Activated CD4-positive, alpha-beta T cell treated with anti-CD3 and anti-CD28 coated beads for 1 hour (primary cell): Measurements from ENCODE around the gene PDZD2.

Experiments
- DNase-seq: peaks from one replicate; pipeline ENCODE4 v3.0.0-alpha.2; 2020

PDZD2 gene

DNA sequence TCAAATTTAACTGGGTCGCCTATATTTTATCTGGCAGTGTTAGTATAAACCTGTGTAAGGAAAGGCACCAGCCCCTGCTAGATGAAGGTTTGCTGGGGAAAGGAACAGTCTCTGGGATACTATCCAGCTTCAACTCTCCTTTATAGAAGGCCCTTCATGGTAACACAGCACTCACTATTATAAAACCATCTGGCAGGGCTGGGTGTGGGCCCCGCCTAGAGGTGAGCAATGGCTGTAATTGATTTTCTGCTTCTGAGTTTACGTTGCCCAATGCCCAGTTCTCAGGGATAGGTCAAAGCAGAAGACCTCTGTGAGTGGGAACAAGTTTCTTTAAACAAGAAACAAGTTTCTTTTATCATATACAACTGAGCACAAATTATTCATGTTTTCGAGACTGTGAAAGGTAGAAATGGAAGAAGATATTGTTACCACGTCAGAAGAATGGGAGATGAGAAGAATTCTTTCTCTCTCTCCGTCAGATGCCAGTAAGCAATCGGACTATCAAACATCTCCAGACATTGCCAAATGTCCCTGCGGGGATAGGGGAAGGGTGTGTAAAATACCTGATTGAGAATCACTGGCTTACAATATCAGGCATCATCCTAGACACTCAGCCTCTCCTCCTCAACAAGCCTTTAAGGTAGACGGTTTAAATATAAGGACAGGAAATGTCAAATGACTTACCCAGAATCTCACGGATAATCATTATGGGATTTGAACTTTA is 205.9 kb downstream of the PDZD2 start:
- no peak for DNase-seq

- no peak for DNase-seq
These were observed 206.4 kb downstream of the PDZD2 start for GRCh38 chr5:31845361-31845760.

- no peak for DNase-seq
These were observed 208.0 kb downstream of the PDZD2 start for GRCh38 chr5:31846934-31847333.

DNA sequence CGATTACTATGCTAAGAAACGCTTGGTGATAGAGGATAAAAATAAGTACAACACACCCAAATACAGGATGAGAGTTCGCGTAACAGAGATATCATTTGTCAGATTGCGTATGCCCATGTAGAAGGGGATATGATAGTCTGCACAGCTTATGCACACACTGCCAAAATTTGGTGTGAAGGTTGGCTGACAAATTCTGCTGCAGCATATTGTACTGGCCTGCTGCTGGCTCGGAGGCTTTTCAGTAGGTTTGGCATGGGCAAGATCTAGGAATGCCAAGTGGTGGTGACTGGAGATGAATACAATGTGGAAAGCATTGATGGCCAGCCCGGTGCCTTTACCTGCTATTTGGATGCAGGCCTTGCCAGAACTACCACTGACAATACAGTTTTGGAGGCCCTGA is 208.4 kb downstream of the PDZD2 start:
- DNase-seq: no peak

- no peak for DNase-seq
These were observed 212.2 kb downstream of the PDZD2 start for GRCh38 chr5:31850981-31851689.

- no peak for DNase-seq
These were observed 214.6 kb downstream of the PDZD2 start for GRCh38 chr5:31853398-31854135.

GRCh38 chr5:31854181-31855133 is 215.5 kb downstream of the PDZD2 start:
- no peak for DNase-seq

DNA sequence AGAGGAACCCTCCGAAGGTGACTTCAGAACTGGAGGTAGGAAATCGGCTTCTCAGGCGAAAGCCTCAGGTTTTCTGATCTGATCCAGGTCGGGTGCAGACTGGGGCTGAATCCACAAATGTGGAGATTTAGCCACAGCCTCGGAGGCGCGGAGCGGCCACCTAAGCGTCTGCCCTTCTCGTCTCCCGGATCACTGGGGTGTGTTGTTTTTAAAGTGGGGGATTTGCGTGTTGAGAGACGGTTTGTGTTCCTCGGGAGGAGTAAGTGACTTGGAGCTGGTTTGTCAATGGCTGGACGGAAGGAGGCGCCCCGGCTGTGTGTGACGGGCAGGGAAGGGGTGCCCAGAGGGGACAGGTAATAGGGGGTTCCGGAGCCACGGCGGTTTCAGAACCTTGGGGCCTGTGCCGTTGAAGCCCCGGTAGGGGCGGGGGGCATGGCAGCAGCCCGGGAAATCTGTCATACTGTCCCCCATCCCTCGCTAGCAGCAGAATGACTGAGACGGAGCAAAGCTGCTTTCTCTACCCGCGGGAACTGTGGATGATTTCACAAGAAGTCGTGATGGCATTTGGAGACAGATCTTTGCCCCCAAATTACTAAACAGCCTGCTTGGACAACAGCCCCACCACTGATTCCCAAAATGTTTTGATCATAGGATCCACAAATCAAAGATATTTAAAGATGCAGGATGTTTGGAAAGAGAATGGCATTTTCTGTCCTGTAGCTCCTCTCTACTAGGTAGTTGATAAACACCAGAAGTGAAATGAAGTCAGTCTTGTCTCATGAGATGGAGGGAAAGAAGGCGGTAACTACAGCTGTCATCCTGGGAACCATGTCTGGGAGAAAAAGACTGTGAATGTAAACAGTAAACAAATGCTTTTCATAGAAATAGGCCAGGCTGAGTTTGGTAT is 216.5 kb downstream of the PDZD2 start:
- DNase-seq: peak; percentile 19

- no peak for DNase-seq
These were observed 220.2 kb downstream of the PDZD2 start for GRCh38 chr5:31859096-31859495.

DNA sequence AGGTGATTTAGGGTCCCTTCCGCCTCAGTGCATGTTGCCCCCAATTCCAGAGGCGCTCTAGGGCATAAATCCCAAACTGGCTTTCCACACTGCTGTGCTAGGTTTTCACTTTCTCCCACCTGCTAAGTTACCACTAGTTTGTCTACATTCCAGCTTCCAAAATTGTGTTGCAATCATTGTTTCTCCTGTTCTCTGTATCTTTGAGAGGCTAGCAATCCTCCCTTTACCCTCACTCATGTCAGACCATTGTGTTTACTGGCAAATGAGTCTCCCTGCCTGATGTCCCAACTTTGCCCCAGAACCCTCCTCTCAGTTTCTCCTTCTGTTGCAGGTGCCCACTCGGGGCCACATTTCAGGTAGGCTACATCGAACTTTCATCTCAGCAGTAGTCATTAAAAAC is 221.3 kb downstream of the PDZD2 start:
- no peak for DNase-seq

DNA sequence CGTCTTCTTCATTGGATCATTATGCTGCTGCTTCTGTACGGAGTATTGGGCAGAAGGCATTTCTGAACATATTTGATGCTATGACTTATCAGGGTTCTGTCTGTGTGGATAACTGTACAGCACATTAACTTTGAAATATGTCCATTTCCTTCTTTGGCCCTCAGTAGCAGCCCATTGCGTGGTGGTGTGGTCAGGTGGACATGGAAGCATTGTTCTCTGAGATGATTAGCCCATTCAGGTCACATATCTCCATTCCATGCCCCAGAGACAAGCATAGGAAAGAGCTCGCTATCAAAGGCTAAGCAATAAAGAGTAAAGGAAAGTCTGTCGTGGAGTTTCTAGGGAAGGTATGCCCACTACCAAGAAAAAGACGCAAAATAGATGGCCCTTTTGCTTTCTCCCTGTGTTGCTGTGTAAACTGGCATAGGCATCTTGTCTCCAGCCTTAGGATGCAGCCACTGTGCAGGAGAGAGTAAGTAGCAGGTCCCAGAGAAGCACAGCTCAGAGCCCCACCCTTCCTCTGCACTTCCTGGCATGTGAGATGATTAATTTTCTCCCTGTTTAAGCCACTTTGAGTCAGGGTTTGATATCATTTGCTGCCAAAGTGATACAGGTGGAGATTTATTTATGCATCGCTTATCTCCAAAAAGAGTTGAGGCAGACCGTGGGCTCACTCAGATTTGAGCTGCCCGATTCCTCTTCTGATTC is 221.9 kb downstream of the PDZD2 start:
- no peak for DNase-seq

DNA sequence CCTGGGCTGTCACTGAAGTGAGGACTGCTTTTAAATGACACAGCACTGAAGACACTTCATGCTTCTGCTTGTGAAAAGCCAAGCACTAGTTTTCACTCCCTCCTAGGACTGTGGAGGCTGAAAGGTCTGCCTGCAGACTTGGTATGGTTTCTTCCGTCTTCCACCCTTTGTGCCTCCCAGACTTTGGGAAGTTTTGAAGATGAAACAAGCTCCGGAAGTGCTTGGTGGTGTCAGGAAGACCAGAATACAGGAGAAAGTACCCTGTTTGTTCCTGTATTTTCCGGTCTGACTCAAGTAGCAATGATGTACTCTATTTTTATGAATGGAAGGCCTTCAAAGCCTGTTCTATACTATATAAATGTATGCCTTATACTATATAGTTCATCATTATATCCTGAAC is 222.7 kb downstream of the PDZD2 start:
- DNase-seq: no peak

DNA sequence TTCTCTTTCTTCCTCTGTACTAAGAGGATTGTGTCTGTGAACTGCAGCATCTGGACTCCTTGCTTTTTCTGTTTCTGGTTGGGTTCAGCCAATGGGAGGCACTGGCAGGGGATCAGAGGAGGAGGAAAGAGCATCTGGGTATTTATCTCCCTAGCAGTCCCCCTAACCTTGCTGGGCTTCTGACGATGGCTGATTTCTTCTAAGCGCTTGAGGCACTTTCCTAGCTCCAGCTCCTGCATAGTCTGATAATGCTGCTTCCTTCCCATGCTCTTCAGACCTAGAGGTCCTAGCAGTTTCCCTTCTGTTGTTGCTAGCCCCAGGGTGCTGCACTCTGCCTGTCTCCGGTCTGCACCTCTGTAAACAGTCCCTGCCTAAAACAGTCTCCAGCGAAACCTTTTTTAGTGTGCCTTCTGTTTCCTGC is 225.1 kb downstream of the PDZD2 start:
- DNase-seq: no peak

- no peak for DNase-seq
These were observed 227.2 kb downstream of the PDZD2 start for GRCh38 chr5:31866166-31866565.

DNA sequence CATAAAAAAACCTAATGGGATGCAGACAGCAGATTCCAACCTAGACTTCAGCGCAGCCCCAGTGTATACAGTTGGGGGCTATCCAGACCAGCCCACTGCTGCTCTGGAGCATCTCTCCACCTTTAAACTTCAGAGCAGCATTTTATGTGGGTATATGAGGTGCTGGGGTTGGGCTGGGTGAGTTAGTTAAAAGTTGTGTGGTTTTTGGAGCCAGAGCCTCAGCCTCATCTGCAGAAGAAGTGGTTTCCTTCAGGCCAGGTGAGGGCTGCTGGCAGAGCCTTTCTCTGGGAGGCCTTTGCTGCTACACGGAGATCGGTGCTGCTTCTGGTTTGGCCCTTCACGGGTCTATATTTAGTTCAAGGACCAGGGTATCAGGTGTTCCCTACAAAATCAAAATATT is 228.3 kb downstream of the PDZD2 start:
- no peak for DNase-seq

- no peak for DNase-seq
These were observed 241.5 kb downstream of the PDZD2 start for GRCh38 chr5:31880449-31880848.

- DNase-seq: no peak
These were observed 246.0 kb downstream of the PDZD2 start for GRCh38 chr5:31884896-31885295.

- DNase-seq: no peak
These were observed 247.3 kb downstream of the PDZD2 start for GRCh38 chr5:31886206-31886605.

GRCh38 chr5:31887556-31887955 is 248.6 kb downstream of the PDZD2 start:
- DNase-seq: no peak

- no peak for DNase-seq
These were observed 249.6 kb downstream of the PDZD2 start for GRCh38 chr5:31888564-31888963.

GRCh38 chr5:31889001-31889561 is 250.2 kb downstream of the PDZD2 start:
- no peak for DNase-seq
